Measurements from ENCODE around the gene NOS3. TPM values are rescaled to one million over a fixed set of nuclear protein-coding genes. Genes with fewer than 3 reads are reported as not detected.

NOS3 gene
- total and polyA plus RNA-seq, 9 of the 15 experiments (the other 6 are each of a cell fraction or from before 2014, with no cell fraction given) = 1.1 to 121 (median 23.6) TPM

DNA sequence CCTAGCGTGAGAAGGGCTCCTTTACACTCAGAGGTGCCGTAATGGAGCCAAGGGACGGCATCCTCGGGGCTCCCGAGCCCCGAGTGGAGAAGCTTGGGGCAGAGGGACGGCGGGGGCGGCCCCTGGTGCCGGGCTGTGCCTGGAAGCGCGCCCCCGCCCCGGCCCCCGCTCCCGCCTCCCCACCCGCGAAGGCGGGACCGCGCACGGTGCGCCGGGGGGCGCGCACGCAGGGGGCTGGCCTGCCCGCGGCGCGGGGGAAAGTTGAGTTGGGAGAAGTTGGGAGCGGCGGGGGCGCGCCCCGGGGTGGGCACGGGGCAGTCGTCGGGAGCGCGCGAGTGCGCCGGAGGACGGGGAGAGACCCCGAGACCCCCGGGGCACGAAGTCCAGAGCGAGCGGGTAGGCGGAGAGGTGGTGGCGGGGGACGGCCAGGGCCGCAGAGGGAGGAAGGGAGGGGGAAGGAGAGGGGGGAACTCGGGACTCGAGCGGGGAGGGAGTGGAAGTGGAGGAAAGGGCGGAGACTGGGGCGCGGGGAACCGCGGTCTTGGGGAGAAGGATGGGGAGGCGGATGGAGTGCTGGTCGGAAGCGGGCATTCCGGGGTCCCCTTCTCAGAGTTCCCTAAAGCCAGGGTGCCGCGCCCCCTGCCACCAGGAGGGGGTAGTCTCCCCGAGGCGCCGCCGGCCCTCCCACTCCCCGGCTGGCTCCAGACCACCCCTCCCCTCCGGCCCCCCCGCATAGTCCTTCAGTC is 68.7 kb downstream of the NOS3 start, which contains the start of gene SLC4A2 (continued):
- TF ChIP-seq CREBBP (IDR thresholded peaks at IDR 0.05; ENCODE audit: low read depth, low read length) = no peak
- TF ChIP-seq, protein P1, sequence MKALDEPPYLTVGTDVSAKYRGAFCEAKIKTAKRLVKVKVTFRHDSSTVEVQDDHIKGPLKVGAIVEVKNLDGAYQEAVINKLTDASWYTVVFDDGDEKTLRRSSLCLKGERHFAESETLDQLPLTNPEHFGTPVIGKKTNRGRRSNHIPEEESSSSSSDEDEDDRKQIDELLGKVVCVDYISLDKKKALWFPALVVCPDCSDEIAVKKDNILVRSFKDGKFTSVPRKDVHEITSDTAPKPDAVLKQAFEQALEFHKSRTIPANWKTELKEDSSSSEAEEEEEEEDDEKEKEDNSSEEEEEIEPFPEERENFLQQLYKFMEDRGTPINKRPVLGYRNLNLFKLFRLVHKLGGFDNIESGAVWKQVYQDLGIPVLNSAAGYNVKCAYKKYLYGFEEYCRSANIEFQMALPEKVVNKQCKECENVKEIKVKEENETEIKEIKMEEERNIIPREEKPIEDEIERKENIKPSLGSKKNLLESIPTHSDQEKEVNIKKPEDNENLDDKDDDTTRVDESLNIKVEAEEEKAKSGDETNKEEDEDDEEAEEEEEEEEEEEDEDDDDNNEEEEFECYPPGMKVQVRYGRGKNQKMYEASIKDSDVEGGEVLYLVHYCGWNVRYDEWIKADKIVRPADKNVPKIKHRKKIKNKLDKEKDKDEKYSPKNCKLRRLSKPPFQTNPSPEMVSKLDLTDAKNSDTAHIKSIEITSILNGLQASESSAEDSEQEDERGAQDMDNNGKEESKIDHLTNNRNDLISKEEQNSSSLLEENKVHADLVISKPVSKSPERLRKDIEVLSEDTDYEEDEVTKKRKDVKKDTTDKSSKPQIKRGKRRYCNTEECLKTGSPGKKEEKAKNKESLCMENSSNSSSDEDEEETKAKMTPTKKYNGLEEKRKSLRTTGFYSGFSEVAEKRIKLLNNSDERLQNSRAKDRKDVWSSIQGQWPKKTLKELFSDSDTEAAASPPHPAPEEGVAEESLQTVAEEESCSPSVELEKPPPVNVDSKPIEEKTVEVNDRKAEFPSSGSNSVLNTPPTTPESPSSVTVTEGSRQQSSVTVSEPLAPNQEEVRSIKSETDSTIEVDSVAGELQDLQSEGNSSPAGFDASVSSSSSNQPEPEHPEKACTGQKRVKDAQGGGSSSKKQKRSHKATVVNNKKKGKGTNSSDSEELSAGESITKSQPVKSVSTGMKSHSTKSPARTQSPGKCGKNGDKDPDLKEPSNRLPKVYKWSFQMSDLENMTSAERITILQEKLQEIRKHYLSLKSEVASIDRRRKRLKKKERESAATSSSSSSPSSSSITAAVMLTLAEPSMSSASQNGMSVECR (CRISPR knock-in tag; IDR thresholded peaks at IDR 0.05) = peak; percentile 60; the same call in 1 of the 2 replicates
- TF ChIP-seq C11orf30 (IDR thresholded peaks at IDR 0.05; ENCODE audit: low read depth) = no peak
- TF ChIP-seq, protein P2, sequence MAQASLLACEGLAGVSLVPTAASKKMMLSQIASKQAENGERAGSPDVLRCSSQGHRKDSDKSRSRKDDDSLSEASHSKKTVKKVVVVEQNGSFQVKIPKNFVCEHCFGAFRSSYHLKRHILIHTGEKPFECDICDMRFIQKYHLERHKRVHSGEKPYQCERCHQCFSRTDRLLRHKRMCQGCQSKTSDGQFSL (CRISPR knock-in tag; IDR thresholded peaks at IDR 0.05) = no peak
- TF ChIP-seq, protein P2 (tag; IDR thresholded peaks at IDR 0.05) = 0 out of 4 replicates have a peak, but pooled peaks of 1 of the 2 experiments have one; percentile 45
- peak; percentile 62 for TF ChIP-seq POLR2B (IDR thresholded peaks at IDR 0.05; ENCODE audit: low read depth, partially characterized antibody)
- TF ChIP-seq, protein P3, sequence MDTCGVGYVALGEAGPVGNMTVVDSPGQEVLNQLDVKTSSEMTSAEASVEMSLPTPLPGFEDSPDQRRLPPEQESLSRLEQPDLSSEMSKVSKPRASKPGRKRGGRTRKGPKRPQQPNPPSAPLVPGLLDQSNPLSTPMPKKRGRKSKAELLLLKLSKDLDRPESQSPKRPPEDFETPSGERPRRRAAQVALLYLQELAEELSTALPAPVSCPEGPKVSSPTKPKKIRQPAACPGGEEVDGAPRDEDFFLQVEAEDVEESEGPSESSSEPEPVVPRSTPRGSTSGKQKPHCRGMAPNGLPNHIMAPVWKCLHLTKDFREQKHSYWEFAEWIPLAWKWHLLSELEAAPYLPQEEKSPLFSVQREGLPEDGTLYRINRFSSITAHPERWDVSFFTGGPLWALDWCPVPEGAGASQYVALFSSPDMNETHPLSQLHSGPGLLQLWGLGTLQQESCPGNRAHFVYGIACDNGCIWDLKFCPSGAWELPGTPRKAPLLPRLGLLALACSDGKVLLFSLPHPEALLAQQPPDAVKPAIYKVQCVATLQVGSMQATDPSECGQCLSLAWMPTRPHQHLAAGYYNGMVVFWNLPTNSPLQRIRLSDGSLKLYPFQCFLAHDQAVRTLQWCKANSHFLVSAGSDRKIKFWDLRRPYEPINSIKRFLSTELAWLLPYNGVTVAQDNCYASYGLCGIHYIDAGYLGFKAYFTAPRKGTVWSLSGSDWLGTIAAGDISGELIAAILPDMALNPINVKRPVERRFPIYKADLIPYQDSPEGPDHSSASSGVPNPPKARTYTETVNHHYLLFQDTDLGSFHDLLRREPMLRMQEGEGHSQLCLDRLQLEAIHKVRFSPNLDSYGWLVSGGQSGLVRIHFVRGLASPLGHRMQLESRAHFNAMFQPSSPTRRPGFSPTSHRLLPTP (IDR thresholded peaks at IDR 0.05; ENCODE audit: borderline replicate concordance, extremely low read depth, insufficient read length) = no peak
- peak; percentile 75; the same call in 1 of the 2 replicates for TF ChIP-seq SMAD4 (CRISPR knock-in tag; conservative IDR thresholded peaks at IDR 0.05)
- TF ChIP-seq ZNF589 (CRISPR knock-in tag; IDR thresholded peaks at IDR 0.05; ENCODE audit: low read depth) = peak; percentile 98
- TF ChIP-seq HNRNPK (IDR thresholded peaks at IDR 0.05; ENCODE audit: low read depth, low read length, poor library complexity, severe bottlenecking) = peak; percentile 38
- TF ChIP-seq, protein P4, sequence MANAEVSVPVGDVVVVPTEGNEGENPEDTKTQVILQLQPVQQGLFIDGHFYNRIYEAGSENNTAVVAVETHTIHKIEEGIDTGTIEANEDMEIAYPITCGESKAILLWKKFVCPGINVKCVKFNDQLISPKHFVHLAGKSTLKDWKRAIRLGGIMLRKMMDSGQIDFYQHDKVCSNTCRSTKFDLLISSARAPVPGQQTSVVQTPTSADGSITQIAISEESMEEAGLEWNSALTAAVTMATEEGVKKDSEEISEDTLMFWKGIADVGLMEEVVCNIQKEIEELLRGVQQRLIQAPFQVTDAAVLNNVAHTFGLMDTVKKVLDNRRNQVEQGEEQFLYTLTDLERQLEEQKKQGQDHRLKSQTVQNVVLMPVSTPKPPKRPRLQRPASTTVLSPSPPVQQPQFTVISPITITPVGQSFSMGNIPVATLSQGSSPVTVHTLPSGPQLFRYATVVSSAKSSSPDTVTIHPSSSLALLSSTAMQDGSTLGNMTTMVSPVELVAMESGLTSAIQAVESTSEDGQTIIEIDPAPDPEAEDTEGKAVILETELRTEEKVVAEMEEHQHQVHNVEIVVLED (CRISPR knock-in tag; IDR thresholded peaks at IDR 0.05) = peak; percentile 96
- peak; percentile 43; the same call in 1 of the 2 replicates for TF ChIP-seq MTA1 (IDR thresholded peaks at IDR 0.05; ENCODE audit: borderline replicate concordance)
- TF ChIP-seq NR4A1 (CRISPR knock-in tag; IDR thresholded peaks at IDR 0.05) = no peak
- peak; percentile 47; the same call in 1 of the 2 replicates for TF ChIP-seq NR4A1 (tag; IDR thresholded peaks at IDR 0.05)
- TF ChIP-seq ZNF583 (CRISPR knock-in tag; IDR thresholded peaks at IDR 0.05) = 0 out of 2 replicates have a peak, but pooled peaks have one; percentile 9

Data from K562 (cell line).